H9 (cell line): ENCODE measurements around the gene BARX2. TPM values are rescaled to one million over a fixed set of nuclear protein-coding genes. Genes with fewer than 3 reads are reported as not detected.

Experiments used
- DNase-seq: peaks from one replicate; pipeline ENCODE4 v3.0.0-alpha.2; 2017
- H2AFZ ChIP-seq: one replicate; pipeline ENCODE4 v1.6.1; 2013; ENCODE audit warnings: mild to moderate bottlenecking, low read length, control low read depth, moderate library complexity
- H2AK5ac ChIP-seq: 2 replicates; pipeline ENCODE4 v1.6.1; 2013; ENCODE audit warnings: low read length, control low read depth, mixed read lengths; ENCODE audit not compliant: insufficient read length
- H2BK120ac ChIP-seq: one replicate; pipeline ENCODE4 v1.6.1; 2013; ENCODE audit warnings: low read depth, mild to moderate bottlenecking, low read length, control low read depth, inconsistent platforms; ENCODE audit not compliant: poor library complexity, severe bottlenecking
- H2BK12ac ChIP-seq: 2 replicates; pipeline ENCODE4 v1.6.1; 2013; ENCODE audit warnings: low read length, control low read depth, mixed read lengths, low read depth; ENCODE audit not compliant: insufficient read length
- H2BK15ac ChIP-seq: 2 replicates; pipeline ENCODE4 v1.6.1; 2013; ENCODE audit warnings: low read depth, low read length, control low read depth
- H2BK20ac ChIP-seq: one replicate; pipeline ENCODE4 v1.6.1; 2013; ENCODE audit warnings: low read depth, mild to moderate bottlenecking, low read length, control low read depth, inconsistent platforms; ENCODE audit not compliant: poor library complexity, severe bottlenecking
- H2BK5ac ChIP-seq: 2 replicates; pipeline ENCODE4 v1.6.1; 2013; ENCODE audit warnings: low read length, control low read depth, mixed read lengths; ENCODE audit not compliant: insufficient read length
- H3K14ac ChIP-seq: 2 replicates; pipeline ENCODE4 v1.6.1; 2013; ENCODE audit warnings: low read length, control low read depth; ENCODE audit not compliant: insufficient read depth
- H3K18ac ChIP-seq: 2 replicates; pipeline ENCODE4 v1.6.1; 2013; ENCODE audit warnings: low read depth, mild to moderate bottlenecking, mixed read lengths, low read length, control low read depth; ENCODE audit not compliant: insufficient read length
- H3K23ac ChIP-seq: 2 replicates; pipeline ENCODE4 v1.6.1; 2013; ENCODE audit warnings: low read length, control low read depth, mixed read lengths, low read depth; ENCODE audit not compliant: insufficient read length
- H3K23me2 ChIP-seq: 2 replicates; pipeline ENCODE4 v1.6.1; 2013; ENCODE audit warnings: low read depth, mild to moderate bottlenecking, mixed read lengths, low read length, control low read depth; ENCODE audit not compliant: insufficient read length, poor library complexity, severe bottlenecking
- H3K27ac ChIP-seq: 2 replicates; pipeline ENCODE4 v1.5.1; 2013; ENCODE audit warnings: low read length, control low read depth, mixed read lengths, low read depth; ENCODE audit not compliant: insufficient read length
- H3K27me3 ChIP-seq: 2 replicates; pipeline ENCODE4 v1.6.1; 2013; ENCODE audit warnings: low read length, control low read depth, inconsistent platforms; ENCODE audit not compliant: insufficient read depth
- H3K4ac ChIP-seq: 2 replicates; pipeline ENCODE4 v1.6.1; 2013; ENCODE audit warnings: low read depth, mild to moderate bottlenecking, control low read depth, inconsistent platforms, low read length, moderate library complexity
- H3K4me1 ChIP-seq: 2 replicates; pipeline ENCODE4 v1.6.1; 2013; ENCODE audit warnings: low read length, control low read depth, inconsistent platforms; ENCODE audit not compliant: insufficient read depth
- H3K4me2 ChIP-seq: 2 replicates; pipeline ENCODE4 v1.6.1; 2013; ENCODE audit warnings: low read length, control low read depth, mixed read lengths; ENCODE audit not compliant: insufficient read length, insufficient read depth
- H3K56ac ChIP-seq: 2 replicates; pipeline ENCODE4 v1.6.1; 2013; ENCODE audit warnings: low read depth, mild to moderate bottlenecking, mixed read lengths, low read length, control low read depth; ENCODE audit not compliant: insufficient read length
- H3K79me1 ChIP-seq: 2 replicates; pipeline ENCODE4 v1.6.1; 2013; ENCODE audit warnings: low read depth, mild to moderate bottlenecking, moderate library complexity, low read length, control low read depth, inconsistent platforms; ENCODE audit not compliant: insufficient read depth, poor library complexity, severe bottlenecking
- H3K79me2 ChIP-seq: 2 replicates; pipeline ENCODE4 v1.6.1; 2013; ENCODE audit warnings: low read length, control low read depth, inconsistent platforms; ENCODE audit not compliant: insufficient read depth
- H3K9ac ChIP-seq: 2 replicates; pipeline ENCODE4 v1.6.1; 2013; ENCODE audit warnings: low read length, control low read depth, mixed read lengths; ENCODE audit not compliant: insufficient read length; ENCODE audit errors: extremely low read depth
- H3K9me3 ChIP-seq: one replicate; pipeline ENCODE4 v1.6.1; 2013; ENCODE audit warnings: low read depth, low read length, inconsistent platforms; ENCODE audit not compliant: control insufficient read depth
- H3T11ph ChIP-seq: one replicate; pipeline ENCODE4 v1.6.1; 2013; ENCODE audit warnings: mild to moderate bottlenecking, low read length, control low read depth, inconsistent platforms
- H4K20me1 ChIP-seq: one replicate; pipeline ENCODE4 v1.6.1; 2013; ENCODE audit not compliant: control insufficient read depth, insufficient read length, insufficient read depth
- H4K5ac ChIP-seq: 2 replicates; pipeline ENCODE4 v1.6.1; 2013; ENCODE audit warnings: low read depth, mild to moderate bottlenecking, mixed read lengths, low read length, control low read depth; ENCODE audit not compliant: insufficient read length
- H4K8ac ChIP-seq: replicated peaks from 2 replicates; pipeline ENCODE4 v1.6.1; 2013; ENCODE audit warnings: low read length, control low read depth, mixed read lengths, low read depth; ENCODE audit not compliant: insufficient read length
- H4K91ac ChIP-seq: 2 replicates; pipeline ENCODE4 v1.6.1; 2013; ENCODE audit warnings: low read depth, mild to moderate bottlenecking, moderate library complexity, mixed read lengths, low read length, control low read depth; ENCODE audit not compliant: insufficient read length
- H3K27ac Mint-ChIP-seq, 3 experiments: 2 replicates in 2 of 3; 3 replicates in 1 of 3; pipeline ENCODE4 v1.8.0; 2020 to 2021; ENCODE audit warnings: mixed read lengths in 3 of 3, mild to moderate bottlenecking in 1 of 3, moderate library complexity in 1 of 3
- H3K27me3 Mint-ChIP-seq: 2 replicates; pipeline ENCODE4 v1.8.0; 2021; ENCODE audit warnings: low read depth, mild to moderate bottlenecking, moderate library complexity, mixed read lengths
- H3K36me3 Mint-ChIP-seq, 3 experiments: 2 replicates in 2 of 3; 3 replicates in 1 of 3; pipeline ENCODE4 v1.8.0; 2020 to 2021; ENCODE audit warnings: low read depth in 3 of 3, mixed read lengths in 3 of 3; ENCODE audit not compliant: insufficient read depth in 1 of 3
- H3K4me1 Mint-ChIP-seq, 2 experiments: 2 replicates each; pipeline ENCODE4 v1.8.0; 2020; ENCODE audit warnings: mixed read lengths in 2 of 2
- H3K4me3 Mint-ChIP-seq, 2 experiments: 2 replicates in 1 of 2; 3 replicates in 1 of 2; pipeline ENCODE4 v1.8.0; 2020 to 2021; ENCODE audit warnings: mild to moderate bottlenecking in 2 of 2, mixed read lengths in 2 of 2, moderate library complexity in 1 of 2
- H3K9me3 Mint-ChIP-seq, 2 experiments: 2 replicates in 1 of 2; 3 replicates in 1 of 2; pipeline ENCODE4 v1.8.0; 2020; ENCODE audit warnings: mild to moderate bottlenecking in 2 of 2, mixed read lengths in 2 of 2, moderate library complexity in 1 of 2
- CTCF ChIP-seq: fragments of 200-600 bp; sonication (generic); conservative IDR thresholded peaks from 3 replicates; pipeline ENCODE4 v1.8.0; 2021; ENCODE audit warnings: antibody characterized with exemption, mild to moderate bottlenecking
- WGBS: extraction: QIAGEN DNeasy Blood & Tissue Kit; methylation state at CpG from one replicate; pipeline ENCODE4 v1.1.7; 2013; ENCODE audit warnings: missing lambda C conversion rate, low lambda C conversion rate, mixed read lengths; ENCODE audit not compliant: insufficient read length; ENCODE audit errors: extremely low coverage; 5-methylcytosine and 5-hydroxymethylcytosine counted together
- total RNA-seq: library from RNA; stranded (reverse); gene quantifications from 2 replicates; pipeline ENCODE4 v1.2.1, GENCODE V29; 2021

Gene BARX2
- total RNA-seq, 1 experiment from 2014 or later, result not detected

GRCh38 chr11:129391821-129392220, 16.2 kb downstream of the BARX2 start:
- H3K9me3 Mint-ChIP-seq, result no peaks in the 10 kb centered on the region
- H3K9ac ChIP-seq, result no peak overlapping the region
- no peak overlapping the region for H3K27ac Mint-ChIP-seq
- H4K8ac ChIP-seq, result no peak overlapping the region
- no peak overlapping the region for H3K23ac ChIP-seq
- H2BK12ac ChIP-seq, result no peak overlapping the region
- H3K9me3 ChIP-seq, result no peaks in the 10 kb centered on the region
- no peaks in the 10 kb centered on the region for H3K4me1 Mint-ChIP-seq
- H3K14ac ChIP-seq, result no peak overlapping the region
- peaks cover 4% of the 10 kb centered on the region; the same call in 1 of the 2 replicates for H3K27me3 Mint-ChIP-seq
- H4K5ac ChIP-seq, result no peak overlapping the region
- no peak overlapping the region for H2BK5ac ChIP-seq
- no peak overlapping the region for H3K4ac ChIP-seq
- TF ChIP-seq CTCF, result no peak
- no peaks in the 10 kb centered on the region for H3K23me2 ChIP-seq
- DNase-seq, result no peak
- no peak overlapping the region for H4K91ac ChIP-seq
- H2BK15ac ChIP-seq, result no peak overlapping the region
- H3K36me3 Mint-ChIP-seq, result no peaks in the 10 kb centered on the region
- no peak overlapping the region for H3T11ph ChIP-seq
- no peak overlapping the region for H3K27ac ChIP-seq
- no CpG with 5 or more reads among the region's 6 CpGs for WGBS
- H3K4me1 ChIP-seq, result no peaks in the 10 kb centered on the region
- H2BK120ac ChIP-seq, result no peak overlapping the region
- H2AK5ac ChIP-seq, result no peak overlapping the region
- no peak overlapping the region for H3K18ac ChIP-seq
- no peak overlapping the region for H2BK20ac ChIP-seq
- no peaks in the 10 kb centered on the region for H3K27me3 ChIP-seq
- no peaks in the 10 kb centered on the region for H3K79me1 ChIP-seq
- no peak overlapping the region for H2AFZ ChIP-seq
- H3K79me2 ChIP-seq, result no peaks in the 10 kb centered on the region
- no peak overlapping the region for H3K56ac ChIP-seq
- H3K4me3 Mint-ChIP-seq, result no peak overlapping the region
- no peaks in the 10 kb centered on the region for H4K20me1 ChIP-seq
- H3K4me2 ChIP-seq, result no peak overlapping the region
